HG02763 (cell line): ENCODE results near the gene TRAP1.
A peak's percentile ranks its signal among the peaks of the same experiment; 100 is the strongest.

Experiments used
- ATAC-seq: cut with Tn5 transposase; IDR thresholded peaks from one replicate; pipeline ENCODE4 v1.9.1; 2021; ENCODE audit warnings: mild to moderate bottlenecking, moderate library complexity; ENCODE audit not compliant: unreplicated experiment

The TRAP1 gene

GRCh38 chr16:3717235-3718018 is at the start of gene TRAP1:
Gene TRAP1, minus strand, starts transcription at chr16:3717524. Its CDS starts 16 bp downstream, at chr16:3717508.
- peak; percentile 88 for ATAC-seq

GRCh38 chr16:3766177-3766576 is 48.9 kb upstream of the TRAP1 start:
- no peak for ATAC-seq

GRCh38 chr16:3764409-3764808 is 47.1 kb upstream of the TRAP1 start:
- no peak for ATAC-seq

- ATAC-seq, result no peak
These were observed 44.9 kb upstream of the TRAP1 start for GRCh38 chr16:3762107-3762750.

- ATAC-seq, result no peak
These were observed 44.2 kb upstream of the TRAP1 start for GRCh38 chr16:3761375-3762106.

- no peak for ATAC-seq
These were observed 43.2 kb upstream of the TRAP1 start for GRCh38 chr16:3760518-3760917.

- ATAC-seq, result no peak
These were observed 42.4 kb upstream of the TRAP1 start for GRCh38 chr16:3759736-3760135.

GRCh38 chr16:3756113-3756512 is 38.8 kb upstream of the TRAP1 start:
- no peak for ATAC-seq

- no peak for ATAC-seq
These were observed 37.9 kb upstream of the TRAP1 start for GRCh38 chr16:3755249-3755648.

- no peak for ATAC-seq
These were observed 37.4 kb upstream of the TRAP1 start for GRCh38 chr16:3754772-3755171.

GRCh38 chr16:3754081-3754703 is 36.9 kb upstream of the TRAP1 start:
- ATAC-seq, result no peak

- no peak for ATAC-seq
These were observed 35.7 kb upstream of the TRAP1 start for GRCh38 chr16:3752984-3753383.

- ATAC-seq, result no peak
These were observed 34.6 kb upstream of the TRAP1 start for GRCh38 chr16:3751878-3752277.

- ATAC-seq, result no peak
These were observed 31.0 kb upstream of the TRAP1 start for GRCh38 chr16:3748307-3748706.

- ATAC-seq, result no peak
These were observed 28.5 kb upstream of the TRAP1 start for GRCh38 chr16:3745751-3746355.

GRCh38 chr16:3744018-3744417 is 26.7 kb upstream of the TRAP1 start:
- no peak for ATAC-seq

GRCh38 chr16:3740934-3741333 is 23.6 kb upstream of the TRAP1 start:
- ATAC-seq, result no peak

- ATAC-seq, result no peak
These were observed 22.9 kb upstream of the TRAP1 start for GRCh38 chr16:3740186-3740585.

GRCh38 chr16:3739636-3740035 is 22.3 kb upstream of the TRAP1 start:
- no peak for ATAC-seq

GRCh38 chr16:3738541-3738940 is 21.2 kb upstream of the TRAP1 start:
- no peak for ATAC-seq

GRCh38 chr16:3738128-3738527 is 20.8 kb upstream of the TRAP1 start:
- ATAC-seq, result no peak
